Measurements from ENCODE around the gene CP.

DNA sequence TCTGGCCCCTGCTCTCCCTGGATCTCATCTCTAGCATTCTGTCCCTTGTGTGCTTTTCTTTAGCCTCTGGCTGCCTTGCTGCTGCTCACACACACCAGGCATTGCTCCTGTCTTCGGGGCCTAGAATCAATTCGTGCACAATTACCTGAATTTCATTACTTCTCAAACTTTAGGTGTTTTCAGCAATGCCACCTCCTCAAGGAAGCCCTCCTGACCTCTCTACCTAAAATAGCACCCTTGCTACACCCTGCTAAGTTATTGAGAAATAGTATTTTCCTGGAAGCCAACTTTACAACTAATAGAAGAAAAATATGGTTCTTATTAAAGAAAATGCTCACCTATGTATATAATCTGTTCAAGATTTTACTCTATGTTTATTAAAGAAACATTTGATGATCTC, 40.4 kb downstream of the CP start:
- no peak for TF ChIP-seq GABPA (IDR thresholded peaks at IDR 0.05; ENCODE audit: low read depth)
- TF ChIP-seq POLR2AphosphoS5 (IDR thresholded peaks at IDR 0.05; ENCODE audit: low read depth): no peak
- TF ChIP-seq, protein P1, sequence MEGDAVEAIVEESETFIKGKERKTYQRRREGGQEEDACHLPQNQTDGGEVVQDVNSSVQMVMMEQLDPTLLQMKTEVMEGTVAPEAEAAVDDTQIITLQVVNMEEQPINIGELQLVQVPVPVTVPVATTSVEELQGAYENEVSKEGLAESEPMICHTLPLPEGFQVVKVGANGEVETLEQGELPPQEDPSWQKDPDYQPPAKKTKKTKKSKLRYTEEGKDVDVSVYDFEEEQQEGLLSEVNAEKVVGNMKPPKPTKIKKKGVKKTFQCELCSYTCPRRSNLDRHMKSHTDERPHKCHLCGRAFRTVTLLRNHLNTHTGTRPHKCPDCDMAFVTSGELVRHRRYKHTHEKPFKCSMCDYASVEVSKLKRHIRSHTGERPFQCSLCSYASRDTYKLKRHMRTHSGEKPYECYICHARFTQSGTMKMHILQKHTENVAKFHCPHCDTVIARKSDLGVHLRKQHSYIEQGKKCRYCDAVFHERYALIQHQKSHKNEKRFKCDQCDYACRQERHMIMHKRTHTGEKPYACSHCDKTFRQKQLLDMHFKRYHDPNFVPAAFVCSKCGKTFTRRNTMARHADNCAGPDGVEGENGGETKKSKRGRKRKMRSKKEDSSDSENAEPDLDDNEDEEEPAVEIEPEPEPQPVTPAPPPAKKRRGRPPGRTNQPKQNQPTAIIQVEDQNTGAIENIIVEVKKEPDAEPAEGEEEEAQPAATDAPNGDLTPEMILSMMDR (IDR thresholded peaks at IDR 0.05; ENCODE audit: insufficient read depth, low read length): no peak
- TF ChIP-seq, protein P2, sequence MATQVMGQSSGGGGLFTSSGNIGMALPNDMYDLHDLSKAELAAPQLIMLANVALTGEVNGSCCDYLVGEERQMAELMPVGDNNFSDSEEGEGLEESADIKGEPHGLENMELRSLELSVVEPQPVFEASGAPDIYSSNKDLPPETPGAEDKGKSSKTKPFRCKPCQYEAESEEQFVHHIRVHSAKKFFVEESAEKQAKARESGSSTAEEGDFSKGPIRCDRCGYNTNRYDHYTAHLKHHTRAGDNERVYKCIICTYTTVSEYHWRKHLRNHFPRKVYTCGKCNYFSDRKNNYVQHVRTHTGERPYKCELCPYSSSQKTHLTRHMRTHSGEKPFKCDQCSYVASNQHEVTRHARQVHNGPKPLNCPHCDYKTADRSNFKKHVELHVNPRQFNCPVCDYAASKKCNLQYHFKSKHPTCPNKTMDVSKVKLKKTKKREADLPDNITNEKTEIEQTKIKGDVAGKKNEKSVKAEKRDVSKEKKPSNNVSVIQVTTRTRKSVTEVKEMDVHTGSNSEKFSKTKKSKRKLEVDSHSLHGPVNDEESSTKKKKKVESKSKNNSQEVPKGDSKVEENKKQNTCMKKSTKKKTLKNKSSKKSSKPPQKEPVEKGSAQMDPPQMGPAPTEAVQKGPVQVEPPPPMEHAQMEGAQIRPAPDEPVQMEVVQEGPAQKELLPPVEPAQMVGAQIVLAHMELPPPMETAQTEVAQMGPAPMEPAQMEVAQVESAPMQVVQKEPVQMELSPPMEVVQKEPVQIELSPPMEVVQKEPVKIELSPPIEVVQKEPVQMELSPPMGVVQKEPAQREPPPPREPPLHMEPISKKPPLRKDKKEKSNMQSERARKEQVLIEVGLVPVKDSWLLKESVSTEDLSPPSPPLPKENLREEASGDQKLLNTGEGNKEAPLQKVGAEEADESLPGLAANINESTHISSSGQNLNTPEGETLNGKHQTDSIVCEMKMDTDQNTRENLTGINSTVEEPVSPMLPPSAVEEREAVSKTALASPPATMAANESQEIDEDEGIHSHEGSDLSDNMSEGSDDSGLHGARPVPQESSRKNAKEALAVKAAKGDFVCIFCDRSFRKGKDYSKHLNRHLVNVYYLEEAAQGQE (IDR thresholded peaks at IDR 0.05; ENCODE audit: insufficient replicate concordance, low read depth): no peak
- TF ChIP-seq SPI1 (IDR thresholded peaks at IDR 0.05; ENCODE audit: borderline replicate concordance, low read depth): no peak

Data from HL-60 (cell line).